GM12891 (cell line): Measurements from ENCODE around the gene SPRR4.

Source experiments
- POLR2A ChIP-seq: IDR thresholded peaks from 2 replicates; pipeline ENCODE4 v1.6.1; 2011; ENCODE audit warnings: low read depth, low read length, control low read depth
- POLR2AphosphoS5 ChIP-seq: IDR thresholded peaks from 2 replicates; pipeline ENCODE4 v1.6.1; 2011; ENCODE audit warnings: low read depth, low read length, control low read depth

GRCh38 chr1:152954436-152954835 is 16.0 kb upstream of the SPRR4 start:
- no peak for TF ChIP-seq POLR2A
- no peak for TF ChIP-seq POLR2AphosphoS5
